Measurements from ENCODE around the gene TRAF3IP1. TPM values are rescaled to one million over a fixed set of nuclear protein-coding genes. Genes with fewer than 3 reads are reported as not detected.
"Not testable (repeated sequence)": the region's sequence is repeated elsewhere in the genome, so short reads cannot be mapped to it uniquely, and the experiment has no call there.

Gene TRAF3IP1
- total RNA-seq, 1 experiment from 2014 or later = 18.6 TPM

- Mint-ChIP-seq H3K27ac (ENCODE audit: unreplicated experiment) (no peak overlapping the region), H3K4me3 (ENCODE audit: low read depth, unreplicated experiment) (no peak overlapping the region), H3K27me3 (ENCODE audit: unreplicated experiment) (no peaks in the 10 kb centered on the region), H3K9me3 (ENCODE audit: low read depth, unreplicated experiment) (peaks cover 3% of the 10 kb centered on the region), H3K4me1 (ENCODE audit: low read depth, unreplicated experiment) (no peaks in the 10 kb centered on the region), H3K36me3 (ENCODE audit: insufficient read depth, unreplicated experiment) (peaks cover 7% of the 10 kb centered on the region)
- CTCF ChIA-PET = no interaction called here
- TF ChIP-seq CTCF (IDR thresholded peaks at IDR 0.05; ENCODE audit: unreplicated experiment) = no peak
- no TSS peak for BruUV-seq (replicated peaks)
- DNase-seq = no peak
- intact Hi-C loops (cut with micrococcal nuclease; ENCODE audit: unreplicated experiment) = no loop called here
These were observed 11.6 kb downstream of the TRAF3IP1 start for GRCh38 chr2:238331916-238332315.

GRCh38 chr2:238334885-238335284 is 14.6 kb downstream of the TRAF3IP1 start:
- no peak overlapping the region for H3K27ac Mint-ChIP-seq (ENCODE audit: unreplicated experiment)
- BruUV-seq (replicated peaks) = no TSS peak
- H3K4me3 Mint-ChIP-seq (ENCODE audit: low read depth, unreplicated experiment) = no peak overlapping the region
- H3K9me3 Mint-ChIP-seq (ENCODE audit: low read depth, unreplicated experiment) = no peaks in the 10 kb centered on the region
- H3K27me3 Mint-ChIP-seq (ENCODE audit: unreplicated experiment) = no peaks in the 10 kb centered on the region
- TF ChIP-seq CTCF (IDR thresholded peaks at IDR 0.05; ENCODE audit: unreplicated experiment) = no peak
- peaks cover 9% of the 10 kb centered on the region for H3K36me3 Mint-ChIP-seq (ENCODE audit: insufficient read depth, unreplicated experiment)
- intact Hi-C loops (cut with micrococcal nuclease; ENCODE audit: unreplicated experiment) = no loop called here
- no peaks in the 10 kb centered on the region for H3K4me1 Mint-ChIP-seq (ENCODE audit: low read depth, unreplicated experiment)
- CTCF ChIA-PET = no interaction called here
- DNase-seq = no peak

- H3K27ac Mint-ChIP-seq (ENCODE audit: unreplicated experiment); intact Hi-C loops (cut with micrococcal nuclease; ENCODE audit: unreplicated experiment); H3K4me3 Mint-ChIP-seq (ENCODE audit: low read depth, unreplicated experiment); DNase-seq; H3K4me1 Mint-ChIP-seq (ENCODE audit: low read depth, unreplicated experiment); H3K36me3 Mint-ChIP-seq (ENCODE audit: insufficient read depth, unreplicated experiment); H3K27me3 Mint-ChIP-seq (ENCODE audit: unreplicated experiment); BruUV-seq (replicated peaks); H3K9me3 Mint-ChIP-seq (ENCODE audit: low read depth, unreplicated experiment); CTCF ChIA-PET: not testable (repeated sequence)
These were observed 15.3 kb downstream of the TRAF3IP1 start for GRCh38 chr2:238335591-238335990.

- TF ChIP-seq CTCF (IDR thresholded peaks at IDR 0.05; ENCODE audit: unreplicated experiment) = no peak
- H3K27me3 Mint-ChIP-seq (ENCODE audit: unreplicated experiment) = no peaks in the 10 kb centered on the region
- BruUV-seq (replicated peaks) = no TSS peak
- CTCF ChIA-PET = interaction anchor here (0.9 kb wide), 1 partner anchor 46 kb away, joined by 3 read pairs; no protein-coding TSS in a partner anchor
- no peak for DNase-seq
- no peak overlapping the region for H3K27ac Mint-ChIP-seq (ENCODE audit: unreplicated experiment)
- intact Hi-C loops (cut with micrococcal nuclease; ENCODE audit: unreplicated experiment) = no loop called here
- no peak overlapping the region for H3K4me3 Mint-ChIP-seq (ENCODE audit: low read depth, unreplicated experiment)
- no peaks in the 10 kb centered on the region for H3K9me3 Mint-ChIP-seq (ENCODE audit: low read depth, unreplicated experiment)
- H3K4me1 Mint-ChIP-seq (ENCODE audit: low read depth, unreplicated experiment) = no peaks in the 10 kb centered on the region
- peaks cover 8% of the 10 kb centered on the region for H3K36me3 Mint-ChIP-seq (ENCODE audit: insufficient read depth, unreplicated experiment)
These were observed 15.8 kb downstream of the TRAF3IP1 start for GRCh38 chr2:238336151-238336550.

- no peaks in the 10 kb centered on the region for H3K9me3 Mint-ChIP-seq (ENCODE audit: low read depth, unreplicated experiment)
- BruUV-seq (replicated peaks) = no TSS peak
- DNase-seq = no peak
- no peak overlapping the region for H3K27ac Mint-ChIP-seq (ENCODE audit: unreplicated experiment)
- CTCF ChIA-PET = interaction anchor here (0.7 to 1.7 kb wide), 3 partner anchors 23 to 46 kb away, joined by 3 to 4 read pairs (median 3); no protein-coding TSS in a partner anchor
- intact Hi-C loops (cut with micrococcal nuclease; ENCODE audit: unreplicated experiment) = no loop called here
- H3K4me1 Mint-ChIP-seq (ENCODE audit: low read depth, unreplicated experiment) = no peaks in the 10 kb centered on the region
- H3K27me3 Mint-ChIP-seq (ENCODE audit: unreplicated experiment) = no peaks in the 10 kb centered on the region
- H3K36me3 Mint-ChIP-seq (ENCODE audit: insufficient read depth, unreplicated experiment) = peaks cover 8% of the 10 kb centered on the region
- no peak overlapping the region for H3K4me3 Mint-ChIP-seq (ENCODE audit: low read depth, unreplicated experiment)
- no peak for TF ChIP-seq CTCF (IDR thresholded peaks at IDR 0.05; ENCODE audit: unreplicated experiment)
These were observed 16.6 kb downstream of the TRAF3IP1 start for GRCh38 chr2:238336793-238337444.

All from Calu3 (cell line).